ENCODE measurements around the gene ZNF282.

DNA sequence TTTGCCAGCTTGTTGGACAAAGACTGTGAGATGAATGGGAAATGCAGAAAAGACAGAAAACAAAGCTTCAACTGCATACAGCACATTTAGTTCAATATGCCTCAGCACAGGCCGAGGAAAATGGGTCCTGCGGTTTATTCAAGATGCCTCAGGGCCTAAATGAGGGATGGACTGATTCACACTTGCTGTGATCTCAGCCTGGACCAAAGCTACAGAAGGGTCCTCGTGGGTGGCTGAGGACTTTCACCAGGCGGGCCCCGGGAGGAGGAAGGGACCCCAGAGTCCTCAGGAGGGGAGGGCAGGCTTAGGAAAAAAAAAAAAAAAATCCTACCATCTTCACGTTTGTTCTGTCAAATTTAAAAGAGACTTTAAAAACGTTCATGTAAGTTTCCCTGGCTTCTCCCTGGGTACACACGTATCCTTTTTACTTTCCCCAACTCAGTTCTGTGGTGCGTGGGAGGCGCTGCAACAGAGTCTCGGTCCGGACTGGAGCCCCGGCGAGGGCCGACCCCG is 66.0 kb downstream of the ZNF282 start:
- no peak for TF ChIP-seq RAD21 (conservative IDR thresholded peaks at IDR 0.05)
- TF ChIP-seq CTCF (IDR thresholded peaks at IDR 0.05; ENCODE audit: poor library complexity, severe bottlenecking) = no peak
- no peak for TF ChIP-seq POLR2AphosphoS5 (IDR thresholded peaks at IDR 0.05)
- TF ChIP-seq MXI1 (conservative IDR thresholded peaks at IDR 0.05; ENCODE audit: poor library complexity, severe bottlenecking) = no peak
- TF ChIP-seq TAF1 (IDR thresholded peaks at IDR 0.05; ENCODE audit: low read depth) = no peak
- no peak for TF ChIP-seq EP300 (conservative IDR thresholded peaks at IDR 0.05; ENCODE audit: poor library complexity, severe bottlenecking)
- TF ChIP-seq EZH2 (IDR thresholded peaks at IDR 0.05; ENCODE audit: borderline replicate concordance, insufficient read depth, low read length, poor library complexity, severe bottlenecking) = no peak
- no peak for TF ChIP-seq SMC3 (conservative IDR thresholded peaks at IDR 0.05; ENCODE audit: poor library complexity)
- no peak for TF ChIP-seq REST (IDR thresholded peaks at IDR 0.05; ENCODE audit: borderline replicate concordance)
